Mesothelial cell of epicardium (in vitro differentiated cells): ENCODE data around the gene TRIL. TPM values are rescaled to one million over a fixed set of nuclear protein-coding genes. Genes with fewer than 3 reads are reported as not detected.
A peak's percentile ranks its signal among the peaks of the same experiment; 100 is the strongest.

Source experiments
- DNase-seq, 2 experiments: peaks; one replicate each; pipeline ENCODE4 v3.0.0; 2021; ENCODE audit warnings: low spot score in 2 of 2; ENCODE audit not compliant: unreplicated experiment in 2 of 2
- H3K27ac Mint-ChIP-seq: 2 replicates; pipeline ENCODE4 v1.8.0; 2021; ENCODE audit warnings: mixed read lengths
- H3K27me3 Mint-ChIP-seq: 2 replicates; pipeline ENCODE4 v1.8.0; 2021; ENCODE audit warnings: low read depth, mixed read lengths
- H3K36me3 Mint-ChIP-seq: 2 replicates; pipeline ENCODE4 v1.8.0; 2021; ENCODE audit warnings: mixed read lengths
- H3K4me1 Mint-ChIP-seq: 2 replicates; pipeline ENCODE4 v1.8.0; 2021; ENCODE audit warnings: mixed read lengths
- H3K4me3 Mint-ChIP-seq: 2 replicates; pipeline ENCODE4 v1.8.0; 2021; ENCODE audit warnings: mild to moderate bottlenecking, moderate library complexity, mixed read lengths
- H3K9me3 Mint-ChIP-seq: 2 replicates; pipeline ENCODE4 v1.8.0; 2021; ENCODE audit warnings: mixed read lengths
- CTCF ChIP-seq: fragments of 200-600 bp; sonication (generic); IDR thresholded peaks from one replicate; pipeline ENCODE4 v1.5.0; 2021; ENCODE audit warnings: antibody characterized with exemption; ENCODE audit not compliant: unreplicated experiment
- total RNA-seq: library from RNA; stranded (reverse); gene quantifications from 3 replicates; pipeline ENCODE4 v1.2.1, GENCODE V29; 2021

TRIL gene
- total RNA-seq, 1 donor from 2014 or later: 14.2 TPM

- DNase-seq: no peak
- H3K27me3 Mint-ChIP-seq: peaks cover 2% of the 10 kb centered on the region
- H3K4me3 Mint-ChIP-seq: no peak overlapping the region
- H3K9me3 Mint-ChIP-seq: no peaks in the 10 kb centered on the region
- no peaks in the 10 kb centered on the region for H3K36me3 Mint-ChIP-seq
- peaks cover 24% of the 10 kb centered on the region for H3K4me1 Mint-ChIP-seq
- H3K27ac Mint-ChIP-seq: peak overlapping the region; percentile 83
- TF ChIP-seq CTCF: no peak
Observed at GRCh38 chr7:28933846-28934320, 24.2 kb downstream of the TRIL start.

GRCh38 chr7:28931565-28931964, 26.6 kb downstream of the TRIL start:
- TF ChIP-seq CTCF: no peak
- Mint-ChIP-seq H3K36me3 (no peaks in the 10 kb centered on the region), H3K9me3 (no peaks in the 10 kb centered on the region), H3K27ac (no peak overlapping the region), H3K27me3 (peaks cover 6% of the 10 kb centered on the region), H3K4me3 (no peak overlapping the region), H3K4me1 (peaks cover 23% of the 10 kb centered on the region)
- DNase-seq: no peak

- TF ChIP-seq CTCF: peak; percentile 87
- Mint-ChIP-seq H3K4me3 (peak overlapping the region; percentile 77), H3K9me3 (no peaks in the 10 kb centered on the region), H3K4me1 (peaks cover 15% of the 10 kb centered on the region), H3K27ac (peak overlapping the region; percentile 48), H3K36me3 (no peaks in the 10 kb centered on the region), H3K27me3 (peaks cover 24% of the 10 kb centered on the region)
- peak in 1 of 2 experiments; percentile 55 for DNase-seq
Observed at GRCh38 chr7:28926871-28927597, 31.1 kb downstream of the TRIL start.

- H3K4me3 Mint-ChIP-seq: no peak overlapping the region
- no peaks in the 10 kb centered on the region for H3K9me3 Mint-ChIP-seq
- H3K36me3 Mint-ChIP-seq: no peaks in the 10 kb centered on the region
- TF ChIP-seq CTCF: peak; percentile 90
- H3K27me3 Mint-ChIP-seq: peaks cover 24% of the 10 kb centered on the region
- DNase-seq: peak; percentile 68 to 75
- H3K27ac Mint-ChIP-seq: no peak overlapping the region
- peaks cover 15% of the 10 kb centered on the region for H3K4me1 Mint-ChIP-seq
Observed at GRCh38 chr7:28922624-28923331, 35.4 kb downstream of the TRIL start.

GRCh38 chr7:28921822-28922221, 36.3 kb downstream of the TRIL start:
- no peak overlapping the region for H3K27ac Mint-ChIP-seq
- no peaks in the 10 kb centered on the region for H3K36me3 Mint-ChIP-seq
- H3K27me3 Mint-ChIP-seq: peaks cover 22% of the 10 kb centered on the region
- no peaks in the 10 kb centered on the region for H3K9me3 Mint-ChIP-seq
- peak; percentile 96 for TF ChIP-seq CTCF
- H3K4me3 Mint-ChIP-seq: no peak overlapping the region
- no peak for DNase-seq
- peaks cover 10% of the 10 kb centered on the region for H3K4me1 Mint-ChIP-seq
